Activated CD4-positive, alpha-beta T cell treated with anti-CD3 and anti-CD28 coated beads, Interleukin-2, Interleukin-4, amounts not matched to agents 100 ng/mL and 50 ng/mL, durations not matched to agents 16 hours and 8 hours (primary cell): Measurements from ENCODE around the gene ALK.

ENCODE experiments used
- DNase-seq: peaks from one replicate; pipeline ENCODE4 v3.0.0-alpha.2; 2020; ENCODE audit warnings: low spot score

The ALK gene

DNA sequence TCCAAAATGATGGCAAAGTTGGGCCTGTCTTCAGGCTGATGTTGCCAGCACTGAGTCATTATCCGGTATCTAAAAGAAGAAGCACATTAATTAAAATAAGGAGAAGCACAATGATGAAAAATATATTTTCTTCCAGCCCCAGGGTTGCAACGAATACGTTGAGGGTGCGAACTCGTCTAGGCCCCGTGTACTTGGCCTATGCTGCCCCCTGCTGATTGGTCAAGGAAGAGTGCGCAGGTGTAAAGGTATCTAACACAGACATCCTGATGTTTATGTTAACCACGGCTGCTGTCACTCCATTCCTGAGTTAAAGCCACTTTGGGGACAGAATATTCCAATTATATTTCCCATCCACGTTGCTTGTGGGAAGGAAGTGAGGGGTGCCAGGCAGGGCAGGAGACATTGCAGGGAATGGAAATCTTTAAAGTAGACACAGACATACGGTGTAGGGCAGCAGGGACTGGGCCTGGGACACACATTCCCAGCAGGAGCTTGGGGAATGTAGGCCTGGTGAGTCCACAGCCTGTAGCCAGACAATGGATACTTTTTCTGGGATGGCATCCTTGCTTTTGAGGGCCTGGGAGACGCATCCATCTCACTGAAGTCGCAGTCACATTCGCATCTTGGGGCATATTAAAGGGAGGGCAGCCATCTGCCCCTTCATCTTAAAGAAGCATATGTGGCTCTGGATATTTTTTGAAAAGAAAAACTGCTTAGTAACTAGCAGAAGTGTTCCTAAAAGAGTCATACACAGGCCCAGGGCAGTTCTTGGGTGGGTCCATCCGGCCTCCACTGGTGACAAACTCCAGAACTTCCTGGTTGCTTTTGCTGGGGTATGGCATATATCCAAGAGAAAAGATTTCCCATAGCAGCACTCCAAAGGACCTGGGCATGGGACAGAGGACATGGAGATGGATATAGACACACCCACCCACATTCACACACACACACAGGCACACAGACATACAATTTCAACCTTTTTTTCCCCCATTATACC, 724.3 kb downstream of the ALK start:
- peak; percentile 80 for DNase-seq

DNA sequence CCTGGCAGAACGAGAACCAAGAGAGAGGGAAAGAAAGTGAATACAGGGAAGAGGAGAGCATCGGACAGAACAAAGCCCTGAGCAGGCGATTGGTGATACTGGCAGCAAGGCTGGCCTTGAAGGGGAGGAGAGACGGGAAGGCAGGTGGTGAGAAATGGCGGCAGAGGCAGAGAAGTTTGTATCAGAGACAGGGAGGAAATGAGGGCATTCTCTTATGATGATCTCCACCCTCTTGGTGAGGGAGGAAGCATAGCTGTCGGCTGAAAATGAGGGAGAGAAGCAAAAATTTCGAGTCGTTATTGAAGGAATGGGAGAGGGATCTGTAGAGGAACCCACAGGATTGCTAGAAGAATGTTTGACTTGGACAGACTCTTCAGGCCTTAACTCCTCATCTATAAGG, 725.6 kb downstream of the ALK start:
- no peak for DNase-seq

DNA sequence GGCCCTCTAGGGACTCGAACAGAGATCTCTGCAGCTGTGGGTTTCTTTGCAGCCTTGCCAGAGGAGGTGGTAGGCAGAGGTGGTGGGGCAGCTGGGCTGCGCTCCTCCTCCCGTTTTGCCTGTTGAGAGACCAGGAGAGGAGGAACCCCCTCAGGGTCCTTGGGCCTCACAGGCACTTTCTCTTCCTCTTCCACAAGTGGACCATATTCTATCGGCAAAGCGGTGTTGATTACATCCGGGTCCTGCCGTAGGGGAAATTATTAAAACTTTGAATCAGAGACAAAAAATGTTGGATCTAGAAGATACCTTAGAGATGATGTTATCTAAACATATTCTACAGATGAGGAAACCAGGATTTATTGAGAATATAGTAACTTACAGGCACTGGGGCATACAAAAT, 727.7 kb downstream of the ALK start:
- DNase-seq: no peak

DNA sequence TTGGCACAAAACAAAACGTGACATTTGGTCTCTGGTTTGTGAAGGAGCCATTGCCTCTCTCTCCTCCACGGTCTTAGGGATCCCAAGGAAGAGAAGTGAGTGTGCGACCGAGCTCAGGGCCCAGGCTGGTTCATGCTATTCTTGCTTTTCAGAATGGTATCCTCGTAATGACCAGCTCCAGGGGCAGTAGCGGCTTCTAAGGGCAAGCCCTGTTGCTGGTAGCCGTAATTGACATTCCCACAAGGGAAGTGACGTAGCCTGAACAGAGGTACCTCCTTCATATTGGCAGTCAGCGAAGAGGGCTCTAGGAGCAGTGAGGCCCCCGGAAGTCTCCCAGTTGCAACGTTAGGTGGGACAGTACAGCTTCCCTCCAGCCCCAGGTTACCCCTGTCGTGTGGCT, 728.3 kb downstream of the ALK start:
- DNase-seq: no peak

DNA sequence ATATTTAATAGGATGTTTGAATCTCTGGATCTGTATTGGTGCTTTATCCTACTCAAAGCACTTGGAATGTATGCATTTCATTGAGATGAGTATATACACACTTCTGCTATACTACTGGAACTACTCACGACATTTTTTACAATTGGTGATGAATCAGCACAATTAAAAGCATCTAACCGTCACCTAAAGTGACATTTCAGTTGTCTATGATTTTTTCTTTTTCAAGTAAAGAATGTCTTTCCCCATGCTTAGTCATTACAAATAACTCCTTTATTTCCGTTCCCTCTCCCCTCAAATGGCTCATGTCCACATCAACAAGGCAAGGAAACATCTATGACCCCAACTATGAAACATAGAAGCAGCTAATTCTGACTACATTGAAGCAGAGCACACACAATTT, 728.9 kb downstream of the ALK start:
- no peak for DNase-seq

DNA sequence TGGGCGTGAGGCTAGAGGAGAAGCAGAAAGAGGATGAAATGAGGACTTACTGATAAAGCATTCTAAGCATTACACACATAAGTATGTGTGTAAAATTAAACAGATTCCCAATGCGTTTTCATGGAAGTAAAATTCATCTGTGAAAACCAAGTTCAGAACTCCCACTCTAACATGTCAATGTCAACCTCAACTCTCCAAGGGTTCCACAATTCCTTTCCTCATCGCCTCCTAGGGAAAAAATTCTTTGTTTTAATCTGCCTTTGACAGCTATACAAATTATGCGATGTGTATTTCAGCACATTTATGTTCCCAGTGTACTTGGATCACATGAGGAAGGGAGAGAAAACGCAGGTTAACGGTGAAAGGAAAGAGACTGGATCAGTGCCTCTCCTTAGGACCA, 729.6 kb downstream of the ALK start:
- no peak for DNase-seq

DNA sequence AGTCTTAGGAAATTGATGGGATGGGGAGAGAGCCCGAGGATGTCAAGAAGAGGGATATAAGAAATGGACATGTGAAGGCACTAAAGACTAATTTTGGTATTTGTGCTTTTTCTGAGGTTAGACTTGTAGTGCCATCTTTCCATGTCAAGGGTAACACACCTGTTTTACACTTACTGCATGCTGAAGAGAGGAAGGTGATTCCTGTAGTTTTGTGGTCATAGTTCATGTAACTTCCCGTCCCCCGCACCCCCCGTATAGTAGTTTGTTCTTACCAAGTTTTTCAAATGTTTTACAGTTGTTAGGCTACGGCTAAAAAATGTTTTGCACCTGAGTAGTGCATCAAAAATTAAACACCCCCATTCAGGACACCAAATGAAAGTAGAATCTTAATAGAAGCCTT, 732.3 kb downstream of the ALK start:
- no peak for DNase-seq

DNA sequence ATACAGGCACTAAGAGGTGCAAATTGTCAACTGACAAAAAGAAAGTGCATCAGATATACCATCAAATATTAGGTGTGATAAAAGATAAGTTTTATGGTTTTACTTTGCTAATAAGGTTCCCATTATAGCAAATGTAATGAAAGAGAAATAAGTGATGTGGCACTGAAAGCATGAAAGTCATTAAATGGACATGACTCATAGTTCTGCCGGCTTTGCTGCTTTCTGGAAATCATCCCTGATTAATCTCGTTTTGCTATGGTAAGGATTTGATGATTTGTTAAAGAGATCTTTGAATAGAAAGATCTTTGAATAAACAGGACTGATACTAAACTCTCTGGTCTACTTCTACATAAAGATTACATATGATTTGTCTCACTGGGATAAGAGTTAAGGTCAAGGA, 733.5 kb downstream of the ALK start:
- DNase-seq: no peak

DNA sequence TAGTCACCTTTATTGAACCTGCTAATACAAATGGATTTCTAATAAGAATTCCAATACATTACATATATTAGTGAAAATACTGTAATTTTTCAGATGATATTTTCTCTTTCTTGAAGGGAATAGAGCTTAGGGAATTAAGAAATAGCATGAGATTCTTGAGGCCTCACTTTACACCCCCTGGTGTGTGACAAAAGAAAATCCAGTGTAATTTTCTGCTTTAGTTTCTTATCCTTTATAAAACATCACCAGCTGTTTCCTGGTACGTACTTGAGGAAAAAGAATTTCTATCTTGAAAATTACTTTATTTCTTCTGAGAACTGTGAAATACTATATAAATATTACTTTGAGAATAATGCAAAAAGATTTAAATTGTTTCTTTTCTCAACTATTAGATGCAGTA, 734.6 kb downstream of the ALK start:
- no peak for DNase-seq

DNA sequence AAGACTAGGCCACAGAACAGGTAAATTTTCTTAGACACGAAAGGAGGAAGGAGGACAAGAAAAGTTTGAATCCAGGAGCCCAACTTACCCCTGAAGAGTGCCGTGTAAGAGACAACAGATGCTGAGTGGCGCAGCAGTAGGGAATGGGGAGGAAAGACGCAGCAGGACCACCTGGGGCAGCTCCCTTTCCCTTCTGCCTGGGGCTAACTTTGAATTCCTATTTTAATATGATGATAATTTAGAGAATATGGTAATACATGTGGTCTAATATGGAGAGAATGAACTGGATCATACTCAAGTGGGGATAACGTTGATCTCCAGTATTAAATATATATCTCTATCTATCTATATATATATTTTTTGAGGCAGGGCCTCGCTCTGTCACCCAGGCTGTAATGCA, 736.9 kb downstream of the ALK start:
- no peak for DNase-seq

DNA sequence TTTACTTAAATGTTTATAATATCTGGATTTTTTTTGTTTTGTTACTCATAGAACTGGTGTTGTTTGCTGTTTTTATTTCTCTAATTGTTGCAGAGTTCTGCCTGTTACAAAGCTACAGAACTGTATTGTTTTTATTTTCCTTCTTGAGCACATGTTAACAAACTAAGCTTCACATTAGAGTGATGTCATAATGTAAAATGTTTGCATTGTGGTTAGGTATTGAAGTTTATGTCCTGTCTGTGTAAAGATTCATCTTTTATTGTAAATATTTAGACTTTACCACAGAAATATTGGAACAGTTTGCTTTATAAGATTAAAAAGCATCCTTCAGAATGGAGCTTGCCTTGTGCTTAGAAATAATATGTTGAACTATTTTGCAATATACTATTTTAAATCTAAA, 738.5 kb downstream of the ALK start:
- DNase-seq: no peak

DNA sequence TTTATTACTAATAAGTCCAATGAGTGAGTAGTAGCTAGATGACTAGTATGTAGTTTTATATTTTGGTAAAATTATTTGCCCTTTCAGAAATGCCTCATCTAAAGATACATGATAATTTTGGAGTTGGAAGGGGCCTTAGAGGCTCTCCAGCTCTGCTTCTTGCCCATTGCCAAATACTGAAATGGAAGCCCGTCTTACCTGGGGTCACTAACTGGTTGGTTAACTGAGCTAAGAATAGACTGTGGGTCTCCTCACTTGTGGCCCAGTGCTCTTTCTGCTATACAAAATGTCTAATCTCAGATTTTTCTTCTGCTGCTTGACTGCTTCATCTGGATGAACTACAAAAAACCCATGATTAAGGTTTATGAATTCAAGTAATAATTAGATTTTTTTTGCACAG, 739.1 kb downstream of the ALK start:
- DNase-seq: no peak

DNA sequence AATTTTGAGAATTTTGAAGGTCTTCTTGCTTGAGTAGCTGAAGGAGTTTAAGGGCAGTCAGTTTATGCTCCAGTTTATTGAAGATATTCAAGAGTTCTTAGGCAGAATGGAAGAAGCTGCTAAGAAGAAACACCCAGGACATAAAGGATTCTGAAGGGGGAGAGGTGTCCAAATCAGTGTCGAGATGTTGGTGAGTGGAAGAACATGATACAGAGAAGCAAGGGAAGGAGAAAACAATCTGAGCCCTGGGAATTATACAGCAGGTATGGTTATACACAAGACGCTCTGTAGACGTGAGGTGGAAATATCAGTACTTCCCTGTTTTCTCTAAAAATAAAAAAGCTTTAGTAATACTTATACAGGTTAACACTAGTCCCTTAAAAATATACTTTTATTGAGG, 746.0 kb downstream of the ALK start:
- no peak for DNase-seq

DNA sequence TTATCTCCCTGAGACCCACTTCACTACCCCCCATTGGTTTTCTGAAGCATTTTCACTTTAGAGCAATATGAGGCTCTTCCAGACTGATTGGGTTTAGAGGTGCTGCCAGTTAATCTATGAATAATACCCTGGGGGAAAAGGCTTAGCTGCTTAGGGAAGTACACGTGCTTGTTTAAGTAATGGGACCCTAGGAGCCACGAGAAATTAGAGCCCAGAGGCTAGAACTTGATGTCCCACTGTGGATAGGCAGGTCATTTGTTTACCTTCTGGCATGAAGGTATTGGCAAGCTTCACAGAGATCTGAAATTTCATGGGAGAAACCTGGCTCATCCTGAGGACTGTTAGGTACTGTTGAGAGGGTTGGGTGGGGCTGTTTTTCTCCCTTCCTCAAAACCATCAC, 746.4 kb downstream of the ALK start:
- DNase-seq: no peak

DNA sequence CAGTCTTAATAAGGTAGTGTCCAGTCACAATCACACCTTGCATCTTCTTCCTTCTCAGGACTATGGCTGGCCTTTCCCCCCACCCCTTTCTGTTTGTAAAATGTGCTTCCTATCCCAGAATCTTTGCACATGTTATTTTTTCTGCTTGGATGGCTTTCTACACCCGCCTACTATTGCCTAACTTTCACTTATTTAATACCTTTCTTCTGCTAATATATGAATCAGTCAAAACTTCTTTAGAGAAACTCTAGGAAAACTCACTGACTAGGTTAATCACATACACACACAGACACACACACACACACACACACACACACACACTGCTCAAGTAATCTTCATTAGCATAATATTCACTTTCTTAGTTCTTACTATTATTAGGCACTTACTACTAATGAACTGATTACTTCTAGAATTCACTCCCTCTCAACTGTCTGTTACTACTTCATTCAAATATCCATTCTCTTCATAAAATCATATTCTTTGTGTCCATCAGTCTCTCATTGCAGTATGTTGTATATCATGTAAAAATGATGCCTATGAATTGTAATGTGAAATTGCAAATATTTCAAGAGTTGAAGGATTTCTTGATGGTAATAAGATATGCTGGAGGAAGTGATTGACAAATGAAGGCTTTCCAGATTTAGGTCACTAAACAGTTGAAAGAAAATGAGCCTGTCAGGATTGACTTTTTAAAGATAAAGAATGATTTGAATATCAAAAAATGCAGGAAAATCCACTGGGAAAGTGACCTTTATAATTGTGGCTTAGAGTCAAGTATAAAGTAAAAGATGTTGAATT, 754.9 kb downstream of the ALK start:
- no peak for DNase-seq

DNA sequence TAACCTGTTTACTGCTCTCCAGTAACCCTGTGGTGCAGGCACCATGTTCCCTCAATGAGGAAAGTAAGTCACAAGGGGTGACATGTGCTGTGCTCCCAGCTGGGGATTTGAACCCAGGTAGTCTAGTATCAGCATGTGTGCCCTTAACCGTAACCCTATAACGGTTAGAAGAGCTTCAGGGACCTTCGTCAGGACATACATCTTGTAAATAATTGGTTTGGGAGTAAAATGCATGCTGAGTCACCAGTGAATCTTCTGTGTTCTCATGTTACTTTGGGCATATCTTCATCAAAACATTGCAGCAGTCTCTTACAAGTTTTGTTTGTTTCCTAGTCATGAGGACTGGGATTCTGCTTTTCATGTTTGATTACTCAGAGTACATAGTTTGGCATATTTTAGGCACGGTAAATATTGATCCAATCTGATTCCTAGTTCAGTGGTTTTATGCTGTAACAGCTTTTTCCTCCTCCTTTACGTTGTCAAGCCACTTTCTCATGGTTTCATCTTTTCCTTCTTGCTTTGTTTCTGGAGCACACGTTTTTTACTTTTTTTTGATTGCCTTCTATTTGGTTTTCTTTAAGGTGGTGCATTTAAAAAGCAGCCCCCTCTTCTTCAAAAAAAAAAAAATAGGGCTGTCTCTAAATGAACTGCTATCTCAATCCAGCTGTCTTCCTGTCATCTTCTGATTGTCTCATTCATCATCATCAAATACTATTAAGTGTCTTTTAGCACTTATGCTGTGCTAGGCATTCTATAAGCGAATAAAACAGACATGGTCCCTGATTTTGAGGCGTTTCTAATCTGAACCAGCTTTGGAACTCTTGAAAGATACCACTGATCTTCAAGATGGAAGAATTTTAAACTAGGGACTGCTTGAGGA, 755.8 kb downstream of the ALK start:
- DNase-seq: no peak

DNA sequence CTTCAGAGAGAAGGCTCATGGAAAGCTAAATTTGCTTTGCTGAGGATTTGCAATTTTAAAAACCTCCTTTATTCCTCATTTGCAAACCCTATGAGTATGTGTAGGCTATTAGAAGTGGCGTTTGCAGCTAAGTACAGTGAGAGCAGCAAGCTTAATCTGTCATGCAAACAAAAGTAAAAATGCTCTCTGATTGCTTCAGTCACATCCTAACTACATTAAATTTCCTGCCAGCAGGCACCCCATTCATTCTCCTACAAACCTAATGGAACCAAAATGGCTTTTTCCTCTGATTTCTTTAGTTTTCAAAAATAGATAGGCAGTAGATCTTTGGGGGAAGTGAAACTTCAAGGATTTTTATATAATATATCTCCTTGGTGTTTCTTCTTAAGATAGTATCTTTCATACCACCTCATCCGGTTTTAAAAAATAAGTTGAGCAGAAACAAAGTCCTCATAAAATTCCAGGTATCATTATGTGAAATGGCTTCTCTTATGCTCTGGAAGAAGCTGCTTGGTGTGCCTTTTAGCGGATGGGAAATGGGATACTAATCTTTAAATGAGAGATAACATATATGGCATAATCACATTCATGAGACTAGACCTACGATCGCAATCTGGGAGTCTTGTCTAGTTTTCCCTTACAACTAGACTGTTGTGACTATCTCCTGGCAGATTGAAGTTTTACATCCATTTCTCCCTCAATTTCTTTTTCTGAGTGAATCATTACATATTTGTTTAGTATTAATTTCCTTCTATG, 757.1 kb downstream of the ALK start:
- no peak for DNase-seq

DNA sequence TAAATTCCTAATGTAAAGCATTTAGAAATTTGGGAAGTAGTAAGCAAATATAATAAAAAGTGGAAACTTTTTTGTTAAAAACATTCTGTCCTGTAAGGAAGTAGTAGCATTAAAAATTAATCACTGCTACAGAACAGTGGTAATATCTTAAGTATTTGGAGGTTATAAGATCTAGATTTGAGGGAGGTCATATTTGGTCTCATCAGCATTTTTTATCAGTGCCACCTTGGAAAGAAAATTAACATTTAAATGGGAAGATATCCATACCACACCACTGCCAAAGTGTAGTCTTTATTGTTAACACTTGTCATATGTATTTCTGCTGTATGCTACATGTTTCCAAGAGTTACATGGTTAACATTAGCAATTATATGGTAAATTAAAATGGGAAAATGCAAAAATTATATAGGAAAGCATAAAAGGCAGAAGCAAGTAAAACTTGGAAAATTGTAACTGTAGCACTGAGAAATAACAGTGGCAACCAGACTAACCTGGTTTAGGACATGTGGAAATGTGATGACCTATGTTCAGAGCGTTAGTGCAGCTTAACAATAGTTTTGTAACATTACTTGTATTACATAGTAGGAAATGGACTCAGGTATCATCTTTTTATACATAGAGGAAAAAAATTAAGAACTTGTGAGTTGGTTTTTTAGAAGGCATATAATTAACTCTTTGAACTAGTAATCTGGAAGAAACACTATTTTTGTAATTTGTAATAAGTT, 759.0 kb downstream of the ALK start:
- no peak for DNase-seq

DNA sequence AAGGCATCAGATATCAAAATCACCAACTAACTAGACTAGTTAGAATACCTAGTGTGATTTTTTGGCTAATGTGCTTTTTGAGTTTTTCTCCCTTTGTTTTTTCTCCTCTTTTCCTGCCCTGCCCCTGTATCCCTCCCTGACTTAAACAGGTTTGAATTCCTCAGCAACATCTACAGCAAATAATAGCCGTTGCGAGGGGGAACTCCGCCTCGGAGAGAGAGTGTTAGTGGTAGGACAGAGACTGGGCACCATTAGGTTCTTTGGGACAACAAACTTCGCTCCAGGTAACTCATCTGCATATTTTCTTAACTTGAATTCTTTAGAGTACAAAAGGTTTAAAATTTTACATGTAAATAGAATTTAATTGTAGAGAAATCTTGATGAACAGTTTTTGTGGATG, 761.2 kb downstream of the ALK start:
- no peak for DNase-seq

DNA sequence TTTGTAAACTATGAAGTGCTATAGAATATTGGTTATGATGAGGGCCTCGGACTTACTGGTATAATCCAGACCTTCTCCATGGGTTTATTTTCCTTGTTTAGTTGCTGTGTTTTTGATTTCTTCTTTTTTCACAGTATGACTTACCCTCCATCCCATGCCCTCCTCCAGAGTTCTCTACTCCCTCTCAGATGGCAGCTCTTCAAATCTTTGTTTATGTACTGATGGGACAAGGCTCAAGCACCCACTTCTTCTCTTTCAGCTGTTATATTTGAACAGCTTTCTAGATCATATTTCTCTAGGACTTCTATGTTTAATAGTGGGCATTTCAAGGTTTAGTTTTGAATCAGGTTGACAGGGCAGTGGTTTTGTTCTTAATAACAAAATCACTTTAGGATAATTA, 762.3 kb downstream of the ALK start:
- no peak for DNase-seq

DNA sequence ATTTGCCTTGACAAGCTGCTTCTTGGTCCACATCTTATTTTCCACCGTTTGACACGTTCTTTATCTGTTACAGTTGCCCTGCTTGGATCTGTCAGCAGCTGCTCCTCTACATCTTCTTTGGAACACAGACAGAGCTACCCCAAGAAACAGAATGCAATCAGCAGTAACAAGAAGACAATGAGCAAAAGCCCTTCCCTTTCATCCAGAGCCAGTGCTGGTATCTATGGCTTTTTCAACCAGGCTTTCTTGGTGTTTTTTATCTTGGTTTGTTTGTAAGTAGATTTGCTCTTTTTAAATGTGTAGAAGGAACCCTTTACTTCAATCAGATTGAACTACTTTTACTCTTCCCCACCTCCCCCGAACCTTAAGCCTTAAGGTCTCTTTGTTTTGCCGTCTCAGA, 764.3 kb downstream of the ALK start:
- DNase-seq: no peak
